Smooth muscle cell (in vitro differentiated cells): ENCODE results near the gene C2CD5. TPM values are rescaled to one million over a fixed set of nuclear protein-coding genes. Genes with fewer than 3 reads are reported as not detected.

Experiments
- DNase-seq: peaks from one replicate; lab custom pipeline; 2025; ENCODE audit not compliant: unreplicated experiment; lab: John Stamatoyannopoulos, UW
- H2AFZ ChIP-seq: fragments of 200-600 bp; sonication (generic); 2 replicates; pipeline ENCODE4 v1.6.0; 2016; ENCODE audit warnings: antibody characterized with exemption, low read depth, mild to moderate bottlenecking
- H3F3A ChIP-seq: fragments of 200-600 bp; sonication (generic); 2 replicates; pipeline ENCODE4 v1.6.0; 2017; ENCODE audit warnings: antibody characterized with exemption, low read depth
- H3K27ac ChIP-seq: fragments of 200-600 bp; sonication (generic); 2 replicates; pipeline ENCODE4 v1.5.1; 2016; ENCODE audit warnings: low read depth, mild to moderate bottlenecking
- H3K27me3 ChIP-seq: fragments of 200-600 bp; sonication (generic); 2 replicates; pipeline ENCODE4 v1.6.1; 2016; ENCODE audit warnings: low read depth, mild to moderate bottlenecking
- H3K36me3 ChIP-seq: fragments of 200-600 bp; sonication (generic); 2 replicates; pipeline ENCODE4 v1.5.1; 2016; ENCODE audit warnings: low read depth
- H3K4me1 ChIP-seq: fragments of 200-600 bp; sonication (generic); 2 replicates; pipeline ENCODE4 v1.5.1; 2016; ENCODE audit warnings: low read depth
- H3K4me2 ChIP-seq: fragments of 200-600 bp; sonication (generic); 2 replicates; pipeline ENCODE4 v1.6.0; 2016; ENCODE audit warnings: mild to moderate bottlenecking
- H3K4me3 ChIP-seq: fragments of 200-600 bp; sonication (generic); 2 replicates; pipeline ENCODE4 v1.5.1; 2016; ENCODE audit warnings: mild to moderate bottlenecking
- H3K79me2 ChIP-seq: fragments of 200-600 bp; sonication (generic); 2 replicates; pipeline ENCODE4 v1.6.0; 2016; ENCODE audit warnings: low read depth, mild to moderate bottlenecking
- H3K9ac ChIP-seq: fragments of 200-600 bp; sonication (generic); 2 replicates; pipeline ENCODE4 v1.6.0; 2016; ENCODE audit warnings: low read depth
- H3K9me3 ChIP-seq: fragments of 200-600 bp; sonication (generic); replicated peaks from 2 replicates; pipeline ENCODE4 v1.5.1; 2016; ENCODE audit warnings: low read depth
- H4K20me1 ChIP-seq: fragments of 200-600 bp; sonication (generic); 2 replicates; pipeline ENCODE4 v1.6.0; 2016; ENCODE audit warnings: low read depth
- CTCF ChIP-seq: fragments of 200-600 bp; sonication (generic); IDR thresholded peaks from 2 replicates; pipeline ENCODE4 v1.5.1; 2017; ENCODE audit warnings: borderline replicate concordance, mild to moderate bottlenecking, antibody characterized with exemption; ENCODE audit not compliant: insufficient read depth, poor library complexity, severe bottlenecking
- WGBS: methylation state at CpG from one replicate; pipeline ENCODE4 v1.1.7; 2016; ENCODE audit warnings: low lambda C conversion rate; 5-methylcytosine and 5-hydroxymethylcytosine counted together
- polyA plus RNA-seq: library from polyadenylated mRNA; unstranded; fragments of >200 nt; fragmentation: Nextera tagmentation; extraction: Ambion mirVana; gene quantifications from 2 replicates; pipeline ENCODE4 v1.2.1, GENCODE V29; 2016
- total RNA-seq: library from RNA; depleted of rRNA; stranded (reverse); fragments of >200 nt; gene quantifications from 2 replicates; pipeline ENCODE4 v1.2.3, GENCODE V29; 2014

Gene C2CD5
- total and polyA plus RNA-seq, 2 experiments from 2014 or later, result 6.4 to 13.2 TPM

GRCh38 chr12:22461786-22462185 lies 82.6 kb downstream of the C2CD5 start:
- no peaks in the 10 kb centered on the region for H3F3A ChIP-seq
- H3K9ac ChIP-seq, result no peak overlapping the region
- H3K27me3 ChIP-seq, result no peaks in the 10 kb centered on the region
- H3K79me2 ChIP-seq, result no peaks in the 10 kb centered on the region
- H3K27ac ChIP-seq, result no peak overlapping the region
- H3K36me3 ChIP-seq, result no peaks in the 10 kb centered on the region
- no peak overlapping the region for H3K4me3 ChIP-seq
- TF ChIP-seq CTCF, result no peak
- no peak overlapping the region for H3K4me2 ChIP-seq
- no peaks in the 10 kb centered on the region for H3K9me3 ChIP-seq
- H2AFZ ChIP-seq, result no peak overlapping the region
- 87% methylated on average over 1 of the region's 1 CpG for WGBS
- DNase-seq, result no peak
- no peaks in the 10 kb centered on the region for H4K20me1 ChIP-seq
- H3K4me1 ChIP-seq, result no peaks in the 10 kb centered on the region

- no peak overlapping the region for H3K4me3 ChIP-seq
- H3K27me3 ChIP-seq, result no peaks in the 10 kb centered on the region
- H2AFZ ChIP-seq, result no peak overlapping the region
- 39% methylated on average over 3 of the region's 3 CpGs for WGBS
- peak; percentile 51 for TF ChIP-seq CTCF
- no peaks in the 10 kb centered on the region for H3K4me1 ChIP-seq
- no peak overlapping the region for H3K27ac ChIP-seq
- no peaks in the 10 kb centered on the region for H3K79me2 ChIP-seq
- no peaks in the 10 kb centered on the region for H3K36me3 ChIP-seq
- H3K9ac ChIP-seq, result no peak overlapping the region
- no peak for DNase-seq
- H3K9me3 ChIP-seq, result no peaks in the 10 kb centered on the region
- H3F3A ChIP-seq, result no peaks in the 10 kb centered on the region
- no peak overlapping the region for H3K4me2 ChIP-seq
- no peaks in the 10 kb centered on the region for H4K20me1 ChIP-seq
These were observed 84.4 kb downstream of the C2CD5 start for GRCh38 chr12:22459838-22460490.

DNA sequence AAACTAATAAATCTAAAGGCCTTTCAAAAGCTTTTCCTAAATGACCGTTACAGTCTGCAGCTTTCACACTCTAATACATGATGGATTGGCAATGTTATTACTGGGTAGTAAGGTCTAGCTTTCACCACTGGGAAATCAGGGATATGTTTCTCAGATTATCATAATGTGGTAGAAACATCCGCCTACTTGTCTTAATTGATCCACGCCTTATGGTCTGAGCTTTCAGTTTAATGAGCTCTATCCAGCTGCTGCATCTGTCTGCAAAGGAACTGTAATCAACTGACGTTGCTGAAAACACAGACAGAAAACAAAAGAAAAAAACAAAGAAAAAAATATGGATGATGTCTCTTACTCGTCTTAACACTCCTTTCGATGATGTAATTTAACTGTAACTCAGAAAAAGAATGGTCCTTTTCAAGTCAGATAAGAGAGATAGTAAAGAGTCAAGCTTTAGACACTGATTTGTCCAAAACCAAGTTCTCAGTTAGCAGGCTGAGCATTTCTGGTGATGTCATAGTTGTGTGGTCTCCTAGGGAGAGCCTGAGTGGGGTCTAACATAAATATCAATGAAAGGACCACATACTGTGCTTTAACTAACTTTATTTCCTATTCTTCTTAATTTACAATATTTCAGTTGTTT lies 85.9 kb downstream of the C2CD5 start:
- Histone ChIP-seq H3K27me3 (no peaks in the 10 kb centered on the region), H3K4me1 (no peaks in the 10 kb centered on the region), H3K4me3 (no peak overlapping the region), H3K27ac (no peak overlapping the region), H3K9ac (no peak overlapping the region), H3K36me3 (no peaks in the 10 kb centered on the region), H2AFZ (no peak overlapping the region), H3K4me2 (no peak overlapping the region), H3F3A (no peaks in the 10 kb centered on the region), H3K79me2 (no peaks in the 10 kb centered on the region), H3K9me3 (no peaks in the 10 kb centered on the region), H4K20me1 (no peaks in the 10 kb centered on the region)
- 73% methylated on average over 6 of the region's 6 CpGs for WGBS
- no peak for TF ChIP-seq CTCF
- DNase-seq, result no peak

GRCh38 chr12:22457085-22457484 lies 87.3 kb downstream of the C2CD5 start:
- Histone ChIP-seq H3K27ac (no peak overlapping the region), H3K9ac (no peak overlapping the region), H3K27me3 (no peaks in the 10 kb centered on the region), H3K36me3 (no peaks in the 10 kb centered on the region), H3K79me2 (no peaks in the 10 kb centered on the region), H3K4me2 (no peak overlapping the region), H4K20me1 (no peaks in the 10 kb centered on the region), H2AFZ (no peak overlapping the region), H3F3A (no peaks in the 10 kb centered on the region), H3K4me3 (no peak overlapping the region), H3K4me1 (no peaks in the 10 kb centered on the region), H3K9me3 (no peaks in the 10 kb centered on the region)
- no peak for TF ChIP-seq CTCF
- DNase-seq, result no peak
- 96% methylated on average over 4 of the region's 4 CpGs for WGBS
